ENCODE data around the gene PGAM5. TPM values are rescaled to one million over a fixed set of nuclear protein-coding genes. Genes with fewer than 3 reads are reported as not detected.

Gene PGAM5
- total RNA-seq, 2 experiments from 2014 or later: 54.3 to 56.4 TPM

- H3K9me3 Mint-ChIP-seq: no peaks in the 10 kb centered on the region
- intact Hi-C loops (cut with micrococcal nuclease): no loop called here
- POLR2A ChIA-PET: no interaction called here
- no peak overlapping the region for H3K27ac Mint-ChIP-seq
- H3K27me3 Mint-ChIP-seq: no peaks in the 10 kb centered on the region
- H3K36me3 Mint-ChIP-seq: peaks cover 78% of the 10 kb centered on the region
- CTCF ChIA-PET: no interaction called here
- H3K4me3 Mint-ChIP-seq: no peak overlapping the region
- H3K4me1 Mint-ChIP-seq (ENCODE audit: low read depth): no peaks in the 10 kb centered on the region
- no peak for DNase-seq
These were observed 17.9 kb downstream of the PGAM5 start for GRCh38 chr12:132728502-132728901.

GRCh38 chr12:132729541-132730320 is 19.1 kb downstream of the PGAM5 start:
- intact Hi-C loops (cut with micrococcal nuclease): no loop called here
- ChIA-PET POLR2A (no interaction called here), CTCF (interaction anchor here (1.1 kb wide), 1 partner anchor 17 kb away, joined by 3 read pairs; no protein-coding TSS in a partner anchor)
- Mint-ChIP-seq H3K27ac (peak overlapping the region; percentile 57), H3K36me3 (peaks cover 82% of the 10 kb centered on the region), H3K4me3 (no peak overlapping the region), H3K9me3 (no peaks in the 10 kb centered on the region), H3K27me3 (no peaks in the 10 kb centered on the region), H3K4me1 (ENCODE audit: low read depth) (no peaks in the 10 kb centered on the region)
- no peak for DNase-seq

GRCh38 chr12:132730353-132730752 is 19.7 kb downstream of the PGAM5 start:
- intact Hi-C loops (cut with micrococcal nuclease): no loop called here
- Mint-ChIP-seq H3K27ac (no peak overlapping the region), H3K4me3 (no peak overlapping the region), H3K36me3 (peaks cover 83% of the 10 kb centered on the region), H3K27me3 (no peaks in the 10 kb centered on the region), H3K4me1 (ENCODE audit: low read depth) (no peaks in the 10 kb centered on the region), H3K9me3 (no peaks in the 10 kb centered on the region)
- POLR2A ChIA-PET: interaction anchor here (0.7 to 1.7 kb wide), 2 partner anchors 9 to 20 kb away, joined by 3 to 5 read pairs; no protein-coding TSS in a partner anchor
- CTCF ChIA-PET: interaction anchor here (0.6 to 1.1 kb wide), 2 partner anchors 17 to 44 kb away, joined by 3 read pairs; no protein-coding TSS in a partner anchor
- DNase-seq: no peak

GRCh38 chr12:132731574-132731973 is 20.9 kb downstream of the PGAM5 start:
- H3K36me3 Mint-ChIP-seq: peaks cover 82% of the 10 kb centered on the region
- no peak for DNase-seq
- no peak overlapping the region for H3K4me3 Mint-ChIP-seq
- H3K4me1 Mint-ChIP-seq (ENCODE audit: low read depth): no peaks in the 10 kb centered on the region
- no peaks in the 10 kb centered on the region for H3K9me3 Mint-ChIP-seq
- intact Hi-C loops (cut with micrococcal nuclease): no loop called here
- CTCF ChIA-PET: no interaction called here
- no peaks in the 10 kb centered on the region for H3K27me3 Mint-ChIP-seq
- no peak overlapping the region for H3K27ac Mint-ChIP-seq
- POLR2A ChIA-PET: interaction anchor here (1.7 kb wide), 1 partner anchor 19 kb away, joined by 5 read pairs; no protein-coding TSS in a partner anchor

GRCh38 chr12:132734206-132734605 is 23.6 kb downstream of the PGAM5 start:
- Mint-ChIP-seq H3K4me1 (ENCODE audit: low read depth) (no peaks in the 10 kb centered on the region), H3K27ac (no peak overlapping the region), H3K27me3 (no peaks in the 10 kb centered on the region), H3K9me3 (no peaks in the 10 kb centered on the region), H3K36me3 (peaks cover 76% of the 10 kb centered on the region), H3K4me3 (no peak overlapping the region)
- DNase-seq: no peak
- ChIA-PET CTCF (no interaction called here), POLR2A (interaction anchor here (1.1 to 1.3 kb wide), 2 partner anchors 10 to 23 kb away, joined by 3 read pairs; partner anchors contain the start of gene PGAM5)
- intact Hi-C loops (cut with micrococcal nuclease): no loop called here

- POLR2A ChIA-PET: interaction anchor here (1.1 kb wide), 1 partner anchor 24 kb away, joined by 3 read pairs; the partner anchor contains the start of gene PGAM5
- CTCF ChIA-PET: no interaction called here
- Mint-ChIP-seq H3K9me3 (no peaks in the 10 kb centered on the region), H3K4me1 (ENCODE audit: low read depth) (no peaks in the 10 kb centered on the region), H3K4me3 (no peak overlapping the region), H3K36me3 (peaks cover 75% of the 10 kb centered on the region), H3K27ac (no peak overlapping the region), H3K27me3 (no peaks in the 10 kb centered on the region)
- intact Hi-C loops (cut with micrococcal nuclease): no loop called here
- DNase-seq: no peak
These were observed 24.9 kb downstream of the PGAM5 start for GRCh38 chr12:132735496-132735895.

- no peak overlapping the region for H3K27ac Mint-ChIP-seq
- H3K4me1 Mint-ChIP-seq (ENCODE audit: low read depth): no peaks in the 10 kb centered on the region
- no peaks in the 10 kb centered on the region for H3K9me3 Mint-ChIP-seq
- no peak for DNase-seq
- peaks cover 77% of the 10 kb centered on the region for H3K36me3 Mint-ChIP-seq
- no peak overlapping the region for H3K4me3 Mint-ChIP-seq
- no peaks in the 10 kb centered on the region for H3K27me3 Mint-ChIP-seq
- ChIA-PET CTCF (no interaction called here), POLR2A (no interaction called here)
- intact Hi-C loops (cut with micrococcal nuclease): no loop called here
These were observed 25.7 kb downstream of the PGAM5 start for GRCh38 chr12:132736378-132736777.

GRCh38 chr12:132736913-132737312 is 26.3 kb downstream of the PGAM5 start:
- Mint-ChIP-seq H3K36me3 (peaks cover 76% of the 10 kb centered on the region), H3K27me3 (no peaks in the 10 kb centered on the region), H3K9me3 (no peaks in the 10 kb centered on the region), H3K4me3 (no peak overlapping the region), H3K4me1 (ENCODE audit: low read depth) (no peaks in the 10 kb centered on the region), H3K27ac (no peak overlapping the region)
- DNase-seq: no peak
- POLR2A ChIA-PET: no interaction called here
- CTCF ChIA-PET: no interaction called here
- intact Hi-C loops (cut with micrococcal nuclease): no loop called here

GRCh38 chr12:132739600-132740312 is 29.1 kb downstream of the PGAM5 start:
- no peak for DNase-seq
- no peaks in the 10 kb centered on the region for H3K27me3 Mint-ChIP-seq
- CTCF ChIA-PET: interaction anchor here (0.9 kb wide), 1 partner anchor 28 kb away, joined by 3 read pairs; no protein-coding TSS in a partner anchor
- no peaks in the 10 kb centered on the region for H3K9me3 Mint-ChIP-seq
- H3K36me3 Mint-ChIP-seq: peaks cover 73% of the 10 kb centered on the region
- intact Hi-C loops (cut with micrococcal nuclease): no loop called here
- POLR2A ChIA-PET: interaction anchor here (0.6 to 1.1 kb wide), 2 partner anchors 9 to 39 kb away, joined by 3 to 4 read pairs; no protein-coding TSS in a partner anchor
- no peak overlapping the region for H3K4me3 Mint-ChIP-seq
- peaks cover 9% of the 10 kb centered on the region for H3K4me1 Mint-ChIP-seq (ENCODE audit: low read depth)
- H3K27ac Mint-ChIP-seq: no peak overlapping the region

- intact Hi-C loops (cut with micrococcal nuclease): no loop called here
- Mint-ChIP-seq H3K4me3 (no peak overlapping the region), H3K9me3 (no peaks in the 10 kb centered on the region), H3K4me1 (ENCODE audit: low read depth) (peaks cover 9% of the 10 kb centered on the region), H3K36me3 (peaks cover 74% of the 10 kb centered on the region), H3K27me3 (no peaks in the 10 kb centered on the region), H3K27ac (no peak overlapping the region)
- no peak for DNase-seq
- ChIA-PET CTCF (interaction anchor here (0.9 kb wide), 1 partner anchor 27 kb away, joined by 3 read pairs; no protein-coding TSS in a partner anchor), POLR2A (interaction anchor here (0.6 to 1.1 kb wide), 2 partner anchors 10 to 40 kb away, joined by 3 to 4 read pairs; no protein-coding TSS in a partner anchor)
These were observed 29.6 kb downstream of the PGAM5 start for GRCh38 chr12:132740313-132740646.

- Mint-ChIP-seq H3K4me3 (no peak overlapping the region), H3K27me3 (no peaks in the 10 kb centered on the region), H3K4me1 (ENCODE audit: low read depth) (peaks cover 9% of the 10 kb centered on the region), H3K27ac (no peak overlapping the region), H3K9me3 (no peaks in the 10 kb centered on the region), H3K36me3 (peaks cover 73% of the 10 kb centered on the region)
- DNase-seq: no peak
- POLR2A ChIA-PET: interaction anchor here (0.6 to 1.1 kb wide), 2 partner anchors 33 to 40 kb away, joined by 3 to 4 read pairs; no protein-coding TSS in a partner anchor
- intact Hi-C loops (cut with micrococcal nuclease): no loop called here
- CTCF ChIA-PET: no interaction called here
These were observed 30.0 kb downstream of the PGAM5 start for GRCh38 chr12:132740652-132741051.

- CTCF ChIA-PET: no interaction called here
- Mint-ChIP-seq H3K4me3 (no peak overlapping the region), H3K36me3 (peaks cover 68% of the 10 kb centered on the region), H3K4me1 (ENCODE audit: low read depth) (peaks cover 9% of the 10 kb centered on the region), H3K27me3 (no peaks in the 10 kb centered on the region), H3K9me3 (no peaks in the 10 kb centered on the region), H3K27ac (no peak overlapping the region)
- intact Hi-C loops (cut with micrococcal nuclease): no loop called here
- POLR2A ChIA-PET: interaction anchor here (1.1 kb wide), 2 partner anchors 34 to 65 kb away, joined by 3 to 4 read pairs; no protein-coding TSS in a partner anchor
- no peak for DNase-seq
These were observed 31.0 kb downstream of the PGAM5 start for GRCh38 chr12:132741620-132742019.
